ENCODE measurements around the gene KNSTRN.

GRCh38 chr15:40415226-40415625 lies 32.7 kb downstream of the KNSTRN start:
- no peak for TF ChIP-seq CTCF (optimal IDR thresholded peaks at IDR 0.05 in 1 of 3, IDR thresholded peaks at IDR 0.05 in 1 of 3, conservative IDR thresholded peaks at IDR 0.05 in 1 of 3; ENCODE audit: extremely low read depth in 1 of 3, insufficient read depth in 2 of 3, low read length in 3 of 3)
- no peak for TF ChIP-seq EZH2 (IDR thresholded peaks at IDR 0.05; ENCODE audit: low read length)

All from keratinocyte (primary cell).